Esophagus muscularis mucosa (tissue), 3 donors: ENCODE measurements around the gene MYH6.

ENCODE experiments used
- CTCF ChIP-seq, 3 experiments: fragments of 200-600 bp in 2 of 3; fragments of 450-650 bp in 1 of 3; sonication (generic) in 2 of 3; IDR thresholded peaks; one replicate each; pipeline ENCODE4 v1.5.1; 2017 to 2019; ENCODE audit warnings: antibody characterized with exemption in 3 of 3, mild to moderate bottlenecking in 2 of 3, moderate library complexity in 1 of 3
- POLR2A ChIP-seq: fragments of 450-650 bp; IDR thresholded peaks from one replicate; pipeline ENCODE4 v1.6.1; 2017; ENCODE audit warnings: antibody characterized with exemption, moderate library complexity, mild to moderate bottlenecking, low read depth

GRCh38 chr14:23380197-23380914, 27.7 kb downstream of the MYH6 start:
- TF ChIP-seq POLR2A (no peak), CTCF (IDR thresholded peaks at IDR 0.05) (peak in 1 of 3 experiments; percentile 10)
